GM23338 (cell line): ENCODE results near the gene SMAD3. TPM values are rescaled to one million over a fixed set of nuclear protein-coding genes. Genes with fewer than 3 reads are reported as not detected.

ENCODE experiments used
- ATAC-seq: fragments of 200-7000 bp; cut with Tn5 transposase; 3 replicates; pipeline ENCODE4 v1.9.1; 2020
- DNase-seq: peaks from one replicate; pipeline ENCODE4 v3.0.0-alpha.2; 2015; ENCODE audit warnings: low spot score
- H2AFZ ChIP-seq: fragments of 200-600 bp; sonication (generic); 2 replicates; pipeline ENCODE4 v1.8.0; 2016; ENCODE audit warnings: antibody characterized with exemption, mild to moderate bottlenecking, moderate library complexity
- H3F3A ChIP-seq: fragments of 200-600 bp; sonication (generic); replicated peaks from 2 replicates; pipeline ENCODE4 v1.8.0; 2017; ENCODE audit warnings: antibody characterized with exemption, mixed run types, low read depth
- H3K27ac ChIP-seq: fragments of 200-600 bp; sonication (generic); 2 replicates; pipeline ENCODE4 v1.6.1; 2016; ENCODE audit warnings: low read depth
- H3K27me3 ChIP-seq: fragments of 200-600 bp; sonication (generic); 2 replicates; pipeline ENCODE4 v1.8.0; 2016; ENCODE audit warnings: mild to moderate bottlenecking, mixed run types, moderate library complexity; ENCODE audit not compliant: insufficient read depth
- H3K36me3 ChIP-seq: fragments of 200-600 bp; sonication (generic); 2 replicates; pipeline ENCODE4 v1.8.0; 2016; ENCODE audit warnings: mild to moderate bottlenecking; ENCODE audit not compliant: insufficient read depth
- H3K4me1 ChIP-seq: fragments of 200-600 bp; sonication (generic); 2 replicates; pipeline ENCODE4 v1.8.0; 2016; ENCODE audit warnings: mild to moderate bottlenecking, moderate library complexity; ENCODE audit not compliant: insufficient read depth
- H3K4me2 ChIP-seq: fragments of 200-600 bp; sonication (generic); 2 replicates; pipeline ENCODE4 v1.7.1; 2017; ENCODE audit warnings: mixed run types
- H3K4me3 ChIP-seq: fragments of 200-600 bp; sonication (generic); 2 replicates; pipeline ENCODE4 v1.6.1; 2016; ENCODE audit warnings: mixed run types
- H3K79me2 ChIP-seq: fragments of 200-600 bp; sonication (generic); replicated peaks from 2 replicates; pipeline ENCODE4 v1.8.0; 2017; ENCODE audit warnings: mild to moderate bottlenecking; ENCODE audit not compliant: insufficient read depth
- H3K9me2 ChIP-seq: fragments of 200-600 bp; sonication (generic); 2 replicates; pipeline ENCODE4 v1.8.0; 2017; ENCODE audit not compliant: insufficient read depth
- H4K20me1 ChIP-seq: fragments of 200-600 bp; sonication (generic); replicated peaks from 2 replicates; pipeline ENCODE4 v1.8.0; 2017; ENCODE audit warnings: mild to moderate bottlenecking; ENCODE audit not compliant: insufficient read depth
- H3K27ac Mint-ChIP-seq: 2 replicates; pipeline ENCODE4 v1.8.0; 2020; ENCODE audit warnings: inconsistent platforms, mild to moderate bottlenecking, moderate library complexity, mixed read lengths
- H3K27me3 Mint-ChIP-seq: 3 replicates; pipeline ENCODE4 v1.8.0; 2022; ENCODE audit warnings: low read depth, mild to moderate bottlenecking, moderate library complexity, mixed read lengths, inconsistent platforms; ENCODE audit not compliant: insufficient read depth, poor library complexity
- H3K36me3 Mint-ChIP-seq: 3 replicates; pipeline ENCODE4 v1.8.0; 2021; ENCODE audit warnings: low read depth, mild to moderate bottlenecking, inconsistent platforms, moderate library complexity, mixed read lengths
- H3K4me1 Mint-ChIP-seq: 3 replicates; pipeline ENCODE4 v1.8.0; 2020; ENCODE audit warnings: mild to moderate bottlenecking, inconsistent platforms, mixed read lengths
- H3K4me3 Mint-ChIP-seq: 3 replicates; pipeline ENCODE4 v1.8.0; 2021; ENCODE audit warnings: moderate library complexity, mild to moderate bottlenecking, inconsistent platforms, mixed read lengths
- H3K9me3 Mint-ChIP-seq: 3 replicates; pipeline ENCODE4 v1.8.0; 2020; ENCODE audit warnings: moderate library complexity, mild to moderate bottlenecking, inconsistent platforms, mixed read lengths
- EZH2 ChIP-seq: fragments of 200-600 bp; sonication (generic); IDR thresholded peaks from one replicate; pipeline ENCODE4 v1.8.0; 2017; ENCODE audit warnings: antibody characterized with exemption, mild to moderate bottlenecking, low read depth; ENCODE audit not compliant: unreplicated experiment
- POLR2AphosphoS5 ChIP-seq: IDR thresholded peaks from 2 replicates; pipeline ENCODE4 v1.6.1; 2016; ENCODE audit warnings: antibody characterized with exemption, low read depth
- STAT1 ChIP-seq: IDR thresholded peaks from one replicate; pipeline ENCODE4 v1.6.1; 2016; ENCODE audit warnings: antibody characterized with exemption; ENCODE audit not compliant: unreplicated experiment
- polyA plus RNA-seq: library from polyadenylated mRNA; unstranded; fragments of >200 nt; fragmentation: Nextera tagmentation; extraction: Ambion mirVana; gene quantifications from 2 replicates; pipeline ENCODE4 v1.2.1, GENCODE V29; 2016
- total RNA-seq: library from RNA; depleted of rRNA; stranded (reverse); fragments of >200 nt; shearing (Covaris generic); gene quantifications from 2 replicates; pipeline ENCODE4 v1.2.3, GENCODE V29; 2014
- TF ChIP-seq, protein P1 (sequence below): fragments of 250-450 bp; sonication (Bioruptor Pico); IDR thresholded peaks from 2 replicates; pipeline ENCODE4 v1.5.0; 2020; ENCODE audit warnings: mild to moderate bottlenecking, moderate library complexity
- TF ChIP-seq, protein P2 (sequence below), 2 experiments: fragments of 200-600 bp in 1 of 2; sonication (generic) in 1 of 2; conservative IDR thresholded peaks; 2 replicates each; pipeline versions ENCODE4 v1.5.1 to v1.6.1; 2016 to 2017; ENCODE audit warnings: antibody characterized with exemption in 2 of 2, low read depth in 2 of 2, mild to moderate bottlenecking in 2 of 2, moderate library complexity in 1 of 2

SMAD3 gene
- total and polyA plus RNA-seq, 2 experiments from 2014 or later, result 4.9 to 11.6 TPM

DNA sequence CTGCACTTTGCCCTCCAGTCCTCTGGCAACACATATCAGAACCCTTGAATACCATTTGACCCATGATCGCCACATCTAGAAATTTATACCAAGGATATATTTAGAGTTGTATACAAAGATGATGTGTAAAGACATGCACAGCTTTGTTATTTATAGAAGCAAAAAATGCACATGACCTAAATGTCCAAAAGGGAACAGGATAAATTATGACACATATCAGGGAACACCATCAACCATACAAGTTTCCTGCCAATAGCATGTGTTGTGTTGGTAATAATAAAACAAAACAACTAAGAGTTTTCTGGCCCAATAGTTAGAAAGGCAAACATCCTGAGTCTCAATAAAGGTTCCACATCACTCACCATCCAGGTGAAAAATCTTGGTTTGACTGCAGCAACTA lies 137.6 kb downstream of the SMAD3 start:
- Mint-ChIP-seq H3K27me3 (no peaks in the 10 kb centered on the region), H3K4me1 (peaks cover 15% of the 10 kb centered on the region; the same call in 2 of the 3 replicates), H3K4me3 (no peak overlapping the region), H3K9me3 (no peaks in the 10 kb centered on the region), H3K27ac (no peak overlapping the region), H3K36me3 (peaks cover 11% of the 10 kb centered on the region; the same call in 2 of the 3 replicates)
- no peak for DNase-seq
- TF ChIP-seq, protein P1, sequence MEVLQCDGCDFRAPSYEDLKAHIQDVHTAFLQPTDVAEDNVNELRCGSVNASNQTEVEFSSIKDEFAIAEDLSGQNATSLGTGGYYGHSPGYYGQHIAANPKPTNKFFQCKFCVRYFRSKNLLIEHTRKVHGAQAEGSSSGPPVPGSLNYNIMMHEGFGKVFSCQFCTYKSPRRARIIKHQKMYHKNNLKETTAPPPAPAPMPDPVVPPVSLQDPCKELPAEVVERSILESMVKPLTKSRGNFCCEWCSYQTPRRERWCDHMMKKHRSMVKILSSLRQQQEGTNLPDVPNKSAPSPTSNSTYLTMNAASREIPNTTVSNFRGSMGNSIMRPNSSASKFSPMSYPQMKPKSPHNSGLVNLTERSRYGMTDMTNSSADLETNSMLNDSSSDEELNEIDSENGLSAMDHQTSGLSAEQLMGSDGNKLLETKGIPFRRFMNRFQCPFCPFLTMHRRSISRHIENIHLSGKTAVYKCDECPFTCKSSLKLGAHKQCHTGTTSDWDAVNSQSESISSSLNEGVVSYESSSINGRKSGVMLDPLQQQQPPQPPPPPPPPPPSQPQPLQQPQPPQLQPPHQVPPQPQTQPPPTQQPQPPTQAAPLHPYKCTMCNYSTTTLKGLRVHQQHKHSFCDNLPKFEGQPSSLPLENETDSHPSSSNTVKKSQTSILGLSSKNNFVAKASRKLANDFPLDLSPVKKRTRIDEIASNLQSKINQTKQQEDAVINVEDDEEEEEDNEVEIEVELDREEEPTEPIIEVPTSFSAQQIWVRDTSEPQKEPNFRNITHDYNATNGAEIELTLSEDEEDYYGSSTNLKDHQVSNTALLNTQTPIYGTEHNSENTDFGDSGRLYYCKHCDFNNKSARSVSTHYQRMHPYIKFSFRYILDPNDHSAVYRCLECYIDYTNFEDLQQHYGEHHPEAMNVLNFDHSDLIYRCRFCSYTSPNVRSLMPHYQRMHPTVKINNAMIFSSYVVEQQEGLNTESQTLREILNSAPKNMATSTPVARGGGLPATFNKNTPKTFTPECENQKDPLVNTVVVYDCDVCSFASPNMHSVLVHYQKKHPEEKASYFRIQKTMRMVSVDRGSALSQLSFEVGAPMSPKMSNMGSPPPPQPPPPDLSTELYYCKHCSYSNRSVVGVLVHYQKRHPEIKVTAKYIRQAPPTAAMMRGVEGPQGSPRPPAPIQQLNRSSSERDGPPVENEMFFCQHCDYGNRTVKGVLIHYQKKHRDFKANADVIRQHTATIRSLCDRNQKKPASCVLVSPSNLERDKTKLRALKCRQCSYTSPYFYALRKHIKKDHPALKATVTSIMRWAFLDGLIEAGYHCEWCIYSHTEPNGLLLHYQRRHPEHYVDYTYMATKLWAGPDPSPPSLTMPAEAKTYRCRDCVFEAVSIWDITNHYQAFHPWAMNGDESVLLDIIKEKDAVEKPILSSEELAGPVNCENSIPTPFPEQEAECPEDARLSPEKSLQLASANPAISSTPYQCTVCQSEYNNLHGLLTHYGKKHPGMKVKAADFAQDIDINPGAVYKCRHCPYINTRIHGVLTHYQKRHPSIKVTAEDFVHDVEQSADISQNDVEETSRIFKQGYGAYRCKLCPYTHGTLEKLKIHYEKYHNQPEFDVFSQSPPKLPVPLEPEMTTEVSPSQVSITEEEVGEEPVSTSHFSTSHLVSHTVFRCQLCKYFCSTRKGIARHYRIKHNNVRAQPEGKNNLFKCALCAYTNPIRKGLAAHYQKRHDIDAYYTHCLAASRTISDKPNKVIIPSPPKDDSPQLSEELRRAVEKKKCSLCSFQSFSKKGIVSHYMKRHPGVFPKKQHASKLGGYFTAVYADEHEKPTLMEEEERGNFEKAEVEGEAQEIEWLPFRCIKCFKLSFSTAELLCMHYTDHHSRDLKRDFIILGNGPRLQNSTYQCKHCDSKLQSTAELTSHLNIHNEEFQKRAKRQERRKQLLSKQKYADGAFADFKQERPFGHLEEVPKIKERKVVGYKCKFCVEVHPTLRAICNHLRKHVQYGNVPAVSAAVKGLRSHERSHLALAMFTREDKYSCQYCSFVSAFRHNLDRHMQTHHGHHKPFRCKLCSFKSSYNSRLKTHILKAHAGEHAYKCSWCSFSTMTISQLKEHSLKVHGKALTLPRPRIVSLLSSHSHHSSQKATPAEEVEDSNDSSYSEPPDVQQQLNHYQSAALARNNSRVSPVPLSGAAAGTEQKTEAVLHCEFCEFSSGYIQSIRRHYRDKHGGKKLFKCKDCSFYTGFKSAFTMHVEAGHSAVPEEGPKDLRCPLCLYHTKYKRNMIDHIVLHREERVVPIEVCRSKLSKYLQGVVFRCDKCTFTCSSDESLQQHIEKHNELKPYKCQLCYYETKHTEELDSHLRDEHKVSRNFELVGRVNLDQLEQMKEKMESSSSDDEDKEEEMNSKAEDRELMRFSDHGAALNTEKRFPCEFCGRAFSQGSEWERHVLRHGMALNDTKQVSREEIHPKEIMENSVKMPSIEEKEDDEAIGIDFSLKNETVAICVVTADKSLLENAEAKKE (CRISPR knock-in tag), result no peak
- TF ChIP-seq, protein P2, sequence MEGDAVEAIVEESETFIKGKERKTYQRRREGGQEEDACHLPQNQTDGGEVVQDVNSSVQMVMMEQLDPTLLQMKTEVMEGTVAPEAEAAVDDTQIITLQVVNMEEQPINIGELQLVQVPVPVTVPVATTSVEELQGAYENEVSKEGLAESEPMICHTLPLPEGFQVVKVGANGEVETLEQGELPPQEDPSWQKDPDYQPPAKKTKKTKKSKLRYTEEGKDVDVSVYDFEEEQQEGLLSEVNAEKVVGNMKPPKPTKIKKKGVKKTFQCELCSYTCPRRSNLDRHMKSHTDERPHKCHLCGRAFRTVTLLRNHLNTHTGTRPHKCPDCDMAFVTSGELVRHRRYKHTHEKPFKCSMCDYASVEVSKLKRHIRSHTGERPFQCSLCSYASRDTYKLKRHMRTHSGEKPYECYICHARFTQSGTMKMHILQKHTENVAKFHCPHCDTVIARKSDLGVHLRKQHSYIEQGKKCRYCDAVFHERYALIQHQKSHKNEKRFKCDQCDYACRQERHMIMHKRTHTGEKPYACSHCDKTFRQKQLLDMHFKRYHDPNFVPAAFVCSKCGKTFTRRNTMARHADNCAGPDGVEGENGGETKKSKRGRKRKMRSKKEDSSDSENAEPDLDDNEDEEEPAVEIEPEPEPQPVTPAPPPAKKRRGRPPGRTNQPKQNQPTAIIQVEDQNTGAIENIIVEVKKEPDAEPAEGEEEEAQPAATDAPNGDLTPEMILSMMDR (conservative IDR thresholded peaks at IDR 0.05; ENCODE audit: low read depth in 2 of 2), result no peak
- Histone ChIP-seq H3K9me2 (no peaks in the 10 kb centered on the region), H2AFZ (no peak overlapping the region), H3K79me2 (no peaks in the 10 kb centered on the region), H3K36me3 (0 out of 2 replicates have a peak, but pooled peaks cover 3% of the 10 kb centered on the region), H3K4me1 (peaks cover 16% of the 10 kb centered on the region; the same call in 1 of the 2 replicates), H3K27ac (no peak overlapping the region), H3K4me2 (no peak overlapping the region), H3K4me3 (no peak overlapping the region), H4K20me1 (no peaks in the 10 kb centered on the region), H3F3A (no peaks in the 10 kb centered on the region), H3K27me3 (no peaks in the 10 kb centered on the region)
- no peak for ATAC-seq

GRCh38 chr15:67207555-67208207 lies 142.3 kb downstream of the SMAD3 start:
- no peak for ATAC-seq
- no peaks in the 10 kb centered on the region for H3K9me3 Mint-ChIP-seq
- H3K27ac ChIP-seq, result no peak overlapping the region

More at GRCh38 chr15:67207555-67208207, 142.3 kb downstream of the SMAD3 start:
- H3K4me1 Mint-ChIP-seq, result no peaks in the 10 kb centered on the region
- no peak overlapping the region for H3K4me3 Mint-ChIP-seq
- no peaks in the 10 kb centered on the region for H3K79me2 ChIP-seq
- H3K9me2 ChIP-seq, result no peaks in the 10 kb centered on the region
- no peaks in the 10 kb centered on the region for H3K27me3 ChIP-seq
- peaks cover 1% of the 10 kb centered on the region for H3K27me3 Mint-ChIP-seq
- H3F3A ChIP-seq, result no peaks in the 10 kb centered on the region
- no peak for DNase-seq
- no peaks in the 10 kb centered on the region; the same call in 1 of the 2 replicates for H3K36me3 ChIP-seq
- H2AFZ ChIP-seq, result no peak overlapping the region
- no peaks in the 10 kb centered on the region for H3K4me1 ChIP-seq
- no peak overlapping the region for H3K27ac Mint-ChIP-seq
- H3K4me2 ChIP-seq, result no peak overlapping the region
- peaks cover 7% of the 10 kb centered on the region; the same call in 1 of the 3 replicates for H3K36me3 Mint-ChIP-seq
- H3K4me3 ChIP-seq, result no peak overlapping the region
- H4K20me1 ChIP-seq, result no peaks in the 10 kb centered on the region
- TF ChIP-seq EZH2 (no peak), POLR2AphosphoS5 (no peak), STAT1 (no peak)
